ENCODE measurements around the gene FBXW7.
A peak's percentile ranks its signal among the peaks of the same experiment; 100 is the strongest.

FBXW7 gene

GRCh38 chr4:152455311-152455710 is 80.6 kb downstream of the FBXW7 start:
- no peak for TF ChIP-seq RAD21 (IDR thresholded peaks at IDR 0.05; ENCODE audit: low read depth)
- no peak for TF ChIP-seq TEAD4 (IDR thresholded peaks at IDR 0.05)
- no peak for TF ChIP-seq NFIC (IDR thresholded peaks at IDR 0.05)
- TF ChIP-seq FOXM1 (IDR thresholded peaks at IDR 0.05; ENCODE audit: borderline replicate concordance, low read depth): no peak
- TF ChIP-seq CREB1 (IDR thresholded peaks at IDR 0.05; ENCODE audit: low read depth): no peak
- TF ChIP-seq REST (IDR thresholded peaks at IDR 0.05; ENCODE audit: low read depth): no peak

GRCh38 chr4:152454398-152455011 is 81.4 kb downstream of the FBXW7 start:
- TF ChIP-seq RAD21 (IDR thresholded peaks at IDR 0.05; ENCODE audit: low read depth) (peak; percentile 53), TCF12 (IDR thresholded peaks at IDR 0.05; ENCODE audit: low read depth) (no peak), NFIC (IDR thresholded peaks at IDR 0.05) (no peak)

GRCh38 chr4:152451496-152451895 is 84.4 kb downstream of the FBXW7 start:
- no peak for TF ChIP-seq CREB1 (IDR thresholded peaks at IDR 0.05; ENCODE audit: low read depth)

- TF ChIP-seq RAD21 (IDR thresholded peaks at IDR 0.05; ENCODE audit: low read depth) (no peak), EGR1 (IDR thresholded peaks at IDR 0.05) (no peak), CEBPB (IDR thresholded peaks at IDR 0.05) (no peak), NFIC (IDR thresholded peaks at IDR 0.05) (no peak), USF1 (IDR thresholded peaks at IDR 0.05) (no peak), YY1 (IDR thresholded peaks at IDR 0.05; ENCODE audit: low read depth) (no peak), TCF12 (IDR thresholded peaks at IDR 0.05; ENCODE audit: low read depth) (no peak), TEAD4 (IDR thresholded peaks at IDR 0.05) (no peak), EP300 (IDR thresholded peaks at IDR 0.05; ENCODE audit: borderline replicate concordance) (no peak), FOXM1 (IDR thresholded peaks at IDR 0.05; ENCODE audit: borderline replicate concordance, low read depth) (no peak), ZBTB7A (IDR thresholded peaks at IDR 0.05; ENCODE audit: low read depth) (no peak), TAF1 (IDR thresholded peaks at IDR 0.05; ENCODE audit: low read depth) (no peak), CREB1 (IDR thresholded peaks at IDR 0.05; ENCODE audit: low read depth) (no peak), REST (IDR thresholded peaks at IDR 0.05; ENCODE audit: low read depth) (no peak), MAX (IDR thresholded peaks at IDR 0.05) (no peak)
These were observed 87.0 kb downstream of the FBXW7 start for GRCh38 chr4:152448854-152449253.

- TF ChIP-seq REST (IDR thresholded peaks at IDR 0.05; ENCODE audit: low read depth) (no peak), USF1 (IDR thresholded peaks at IDR 0.05) (no peak), CEBPB (IDR thresholded peaks at IDR 0.05) (no peak), MAX (IDR thresholded peaks at IDR 0.05) (no peak), RAD21 (IDR thresholded peaks at IDR 0.05; ENCODE audit: low read depth) (no peak), TCF12 (IDR thresholded peaks at IDR 0.05; ENCODE audit: low read depth) (no peak), TAF1 (IDR thresholded peaks at IDR 0.05; ENCODE audit: low read depth) (no peak), EP300 (IDR thresholded peaks at IDR 0.05; ENCODE audit: borderline replicate concordance) (no peak), FOXM1 (IDR thresholded peaks at IDR 0.05; ENCODE audit: borderline replicate concordance, low read depth) (no peak), TEAD4 (IDR thresholded peaks at IDR 0.05) (no peak), NFIC (IDR thresholded peaks at IDR 0.05) (no peak), EGR1 (IDR thresholded peaks at IDR 0.05) (no peak), ZBTB7A (IDR thresholded peaks at IDR 0.05; ENCODE audit: low read depth) (no peak)
These were observed 87.7 kb downstream of the FBXW7 start for GRCh38 chr4:152448038-152448707.
